ENCODE data around the gene SLC52A1. TPM values are rescaled to one million over a fixed set of nuclear protein-coding genes. Genes with fewer than 3 reads are reported as not detected.

The SLC52A1 gene
- total and polyA plus RNA-seq, 2 donors: 0.35 to 0.58 TPM

DNA sequence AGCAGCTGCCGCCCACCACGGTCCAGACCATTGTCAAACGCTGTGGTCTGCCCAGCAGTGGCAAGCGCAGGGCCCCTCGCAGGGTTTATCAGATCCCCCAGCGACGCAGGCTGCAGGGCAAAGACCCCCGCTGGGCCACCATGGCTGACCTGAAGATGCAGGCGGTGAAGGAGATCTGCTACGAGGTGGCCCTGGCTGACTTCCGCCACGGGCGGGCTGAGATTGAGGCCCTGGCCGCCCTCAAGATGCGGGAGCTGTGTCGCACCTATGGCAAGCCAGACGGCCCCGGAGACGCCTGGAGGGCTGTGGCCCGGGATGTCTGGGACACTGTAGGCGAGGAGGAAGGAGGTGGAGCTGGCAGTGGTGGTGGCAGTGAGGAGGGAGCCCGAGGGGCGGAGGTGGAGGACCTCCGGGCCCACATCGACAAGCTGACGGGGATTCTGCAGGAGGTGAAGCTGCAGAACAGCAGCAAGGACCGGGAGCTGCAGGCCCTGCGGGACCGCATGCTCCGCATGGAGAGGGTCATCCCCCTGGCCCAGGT, 13.0 kb downstream of the SLC52A1 start:
- no peaks in the 10 kb centered on the region for H3K36me3 ChIP-seq (ENCODE audit: insufficient read depth)
- H3K27ac ChIP-seq (ENCODE audit: low read depth): no peak overlapping the region
- no peak for DNase-seq (ENCODE audit: extremely low spot score)
- WGBS: 96% methylated on average over 30 of the region's 30 CpGs
- no peaks in the 10 kb centered on the region for H3K4me1 ChIP-seq (ENCODE audit: insufficient read depth)
- no peak overlapping the region for H3K4me3 ChIP-seq (ENCODE audit: low read depth, low read length)

- Histone ChIP-seq H3K36me3 (ENCODE audit: insufficient read depth) (no peaks in the 10 kb centered on the region), H3K4me3 (ENCODE audit: low read depth, low read length) (no peak overlapping the region), H3K27ac (ENCODE audit: low read depth) (no peak overlapping the region), H3K4me1 (ENCODE audit: insufficient read depth) (no peaks in the 10 kb centered on the region)
- 85% methylated on average over 20 of the region's 20 CpGs for WGBS
- DNase-seq (ENCODE audit: extremely low spot score): no peak
Measured at GRCh38 chr17:5020502-5021023, 14.7 kb downstream of the SLC52A1 start.

- no peaks in the 10 kb centered on the region for H3K36me3 ChIP-seq (ENCODE audit: insufficient read depth)
- 42% methylated on average over 1 of the region's 1 CpG for WGBS
- no peak overlapping the region for H3K4me3 ChIP-seq (ENCODE audit: low read depth, low read length)
- DNase-seq (ENCODE audit: extremely low spot score): no peak
- H3K27ac ChIP-seq (ENCODE audit: low read depth): no peak overlapping the region
- H3K4me1 ChIP-seq (ENCODE audit: insufficient read depth): no peaks in the 10 kb centered on the region
Measured at GRCh38 chr17:5019475-5019956, 15.7 kb downstream of the SLC52A1 start.

GRCh38 chr17:5014357-5014756, 20.9 kb downstream of the SLC52A1 start:
- H3K27ac ChIP-seq (ENCODE audit: low read depth): no peak overlapping the region
- H3K4me1 ChIP-seq (ENCODE audit: insufficient read depth): no peaks in the 10 kb centered on the region
- DNase-seq (ENCODE audit: extremely low spot score): no peak
- no peak overlapping the region for H3K4me3 ChIP-seq (ENCODE audit: low read depth, low read length)
- H3K36me3 ChIP-seq (ENCODE audit: insufficient read depth): peaks cover 2% of the 10 kb centered on the region
- 89% methylated on average over 4 of the region's 4 CpGs for WGBS

- Histone ChIP-seq H3K36me3 (ENCODE audit: insufficient read depth) (peaks cover 5% of the 10 kb centered on the region), H3K4me3 (ENCODE audit: low read depth, low read length) (no peak overlapping the region), H3K4me1 (ENCODE audit: insufficient read depth) (no peaks in the 10 kb centered on the region), H3K27ac (ENCODE audit: low read depth) (no peak overlapping the region)
- 82% methylated on average over 6 of the region's 6 CpGs for WGBS
- no peak for DNase-seq (ENCODE audit: extremely low spot score)
Measured at GRCh38 chr17:5011928-5012327, 23.3 kb downstream of the SLC52A1 start.

- no peak for DNase-seq (ENCODE audit: extremely low spot score)
- H3K36me3 ChIP-seq (ENCODE audit: insufficient read depth): peaks cover 2% of the 10 kb centered on the region
- WGBS: 96% methylated on average over 18 of the region's 18 CpGs
- no peak overlapping the region for H3K27ac ChIP-seq (ENCODE audit: low read depth)
- H3K4me1 ChIP-seq (ENCODE audit: insufficient read depth): peaks cover 5% of the 10 kb centered on the region
- H3K4me3 ChIP-seq (ENCODE audit: low read depth, low read length): no peak overlapping the region
Measured at GRCh38 chr17:5003214-5003867, 31.9 kb downstream of the SLC52A1 start.

- WGBS: 93% methylated on average over 20 of the region's 20 CpGs
- no peak for DNase-seq (ENCODE audit: extremely low spot score)
- H3K27ac ChIP-seq (ENCODE audit: low read depth): no peak overlapping the region
- no peak overlapping the region for H3K4me3 ChIP-seq (ENCODE audit: low read depth, low read length)
- peaks cover 5% of the 10 kb centered on the region for H3K4me1 ChIP-seq (ENCODE audit: insufficient read depth)
- peaks cover 1% of the 10 kb centered on the region for H3K36me3 ChIP-seq (ENCODE audit: insufficient read depth)
Measured at GRCh38 chr17:5002121-5002788, 33.0 kb downstream of the SLC52A1 start.

DNA sequence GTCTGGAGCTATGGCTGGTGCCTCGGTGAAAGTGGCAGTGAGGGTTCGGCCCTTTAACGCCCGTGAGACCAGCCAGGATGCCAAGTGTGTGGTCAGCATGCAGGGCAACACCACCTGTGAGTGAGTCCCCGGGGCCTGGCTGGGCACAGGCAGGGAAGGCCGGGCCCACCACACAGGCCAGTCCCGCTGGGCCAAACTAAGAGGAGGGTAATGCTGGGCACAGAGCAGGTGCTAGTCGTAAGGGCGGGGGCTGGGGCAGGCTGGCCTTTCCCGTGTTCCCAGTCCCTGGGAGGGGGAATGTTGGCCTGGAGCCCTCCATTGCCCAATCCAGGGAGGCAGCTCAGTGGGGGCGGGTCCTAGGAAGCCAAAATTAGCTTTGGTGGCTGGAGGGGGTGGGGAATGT, 35.0 kb downstream of the SLC52A1 start:
- Histone ChIP-seq H3K36me3 (ENCODE audit: insufficient read depth) (no peaks in the 10 kb centered on the region), H3K4me1 (ENCODE audit: insufficient read depth) (peaks cover 5% of the 10 kb centered on the region), H3K4me3 (ENCODE audit: low read depth, low read length) (no peak overlapping the region), H3K27ac (ENCODE audit: low read depth) (no peak overlapping the region)
- WGBS: 64% methylated on average over 11 of the region's 11 CpGs
- no peak for DNase-seq (ENCODE audit: extremely low spot score)

DNA sequence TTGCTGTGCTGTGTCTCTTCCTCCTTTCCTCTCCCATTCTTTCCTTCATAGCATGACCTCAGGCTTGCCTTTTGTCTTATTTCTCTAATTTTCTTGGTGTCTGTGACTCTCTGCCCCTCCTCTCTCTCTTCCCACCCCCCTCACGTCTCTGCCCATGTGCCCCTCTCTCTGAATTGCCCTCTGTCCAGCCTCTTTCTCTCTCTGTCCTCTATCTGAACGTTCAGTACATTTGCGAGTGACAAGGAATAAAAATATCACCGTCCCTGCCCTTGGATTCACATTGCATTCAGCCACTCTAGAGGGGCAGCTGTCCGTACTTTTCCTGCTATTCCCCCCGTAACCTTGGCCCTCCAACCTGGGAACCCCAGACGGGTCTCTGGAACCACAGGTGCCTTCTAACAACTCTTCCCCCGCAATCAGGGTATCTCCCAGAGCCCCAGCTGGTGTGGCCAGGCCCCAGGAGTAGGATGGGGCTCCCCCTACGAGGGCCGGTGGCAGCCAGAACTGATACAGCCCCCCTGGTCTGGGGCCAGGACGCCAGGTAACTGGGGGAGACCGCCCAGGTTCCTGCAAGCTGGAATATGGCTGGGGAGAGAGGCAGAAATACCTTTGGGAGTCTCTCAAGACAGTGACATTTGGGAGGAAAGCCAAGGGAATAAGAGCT, 35.7 kb downstream of the SLC52A1 start:
- no peaks in the 10 kb centered on the region for H3K36me3 ChIP-seq (ENCODE audit: insufficient read depth)
- 67% methylated on average over 12 of the region's 12 CpGs for WGBS
- no peak for DNase-seq (ENCODE audit: extremely low spot score)
- H3K4me1 ChIP-seq (ENCODE audit: insufficient read depth): peaks cover 5% of the 10 kb centered on the region
- H3K4me3 ChIP-seq (ENCODE audit: low read depth, low read length): no peak overlapping the region
- H3K27ac ChIP-seq (ENCODE audit: low read depth): no peak overlapping the region

DNA sequence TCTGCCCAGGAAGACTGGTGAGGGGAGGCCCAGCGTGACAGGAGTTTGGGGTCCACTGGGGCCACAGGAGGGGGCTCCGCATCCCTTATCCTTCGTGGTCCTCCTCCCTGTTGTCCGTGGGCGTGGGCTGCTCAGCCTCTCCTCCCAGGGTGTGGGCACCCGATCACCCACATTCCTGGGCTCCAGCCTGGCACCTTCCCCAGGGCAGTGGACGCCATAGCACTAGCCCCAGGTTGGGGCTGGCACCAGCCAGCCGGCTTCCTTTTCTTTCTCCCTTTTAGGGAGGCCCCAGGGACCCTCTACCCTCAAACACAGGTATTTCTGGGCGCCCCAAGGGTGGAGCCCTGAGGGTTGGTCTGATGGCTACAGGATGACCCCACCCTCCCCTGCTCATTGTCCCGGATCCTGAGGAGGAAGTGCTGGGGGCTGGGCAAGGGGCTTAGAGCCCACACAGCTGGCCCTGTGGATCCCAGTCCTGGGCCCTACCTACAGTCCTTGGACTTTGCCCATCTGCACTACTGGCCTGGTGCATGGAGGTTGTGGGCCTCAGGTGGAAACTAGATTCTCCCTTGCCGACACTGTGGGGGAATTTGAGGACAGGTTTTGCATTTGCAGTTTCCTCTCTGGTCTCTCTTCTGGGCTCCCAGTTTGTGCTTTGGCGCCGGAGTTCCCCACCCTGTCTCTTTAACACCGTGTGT, 36.3 kb downstream of the SLC52A1 start:
- peaks cover 5% of the 10 kb centered on the region for H3K4me1 ChIP-seq (ENCODE audit: insufficient read depth)
- peak overlapping the region; percentile 81 for H3K4me3 ChIP-seq (ENCODE audit: low read depth, low read length)
- no peak for DNase-seq (ENCODE audit: extremely low spot score)
- no peaks in the 10 kb centered on the region for H3K36me3 ChIP-seq (ENCODE audit: insufficient read depth)
- 17% methylated on average over 14 of the region's 14 CpGs for WGBS
- no peak overlapping the region for H3K27ac ChIP-seq (ENCODE audit: low read depth)

GRCh38 chr17:4998027-4998731, 37.0 kb downstream of the SLC52A1 start:
- Histone ChIP-seq H3K4me1 (ENCODE audit: insufficient read depth) (peaks cover 5% of the 10 kb centered on the region), H3K27ac (ENCODE audit: low read depth) (peak overlapping the region; percentile 16), H3K4me3 (ENCODE audit: low read depth, low read length) (peak overlapping the region; percentile 81), H3K36me3 (ENCODE audit: insufficient read depth) (no peaks in the 10 kb centered on the region)
- DNase-seq (ENCODE audit: extremely low spot score): no peak
- WGBS: under 1% methylated on average over 55 of the region's 55 CpGs

DNA sequence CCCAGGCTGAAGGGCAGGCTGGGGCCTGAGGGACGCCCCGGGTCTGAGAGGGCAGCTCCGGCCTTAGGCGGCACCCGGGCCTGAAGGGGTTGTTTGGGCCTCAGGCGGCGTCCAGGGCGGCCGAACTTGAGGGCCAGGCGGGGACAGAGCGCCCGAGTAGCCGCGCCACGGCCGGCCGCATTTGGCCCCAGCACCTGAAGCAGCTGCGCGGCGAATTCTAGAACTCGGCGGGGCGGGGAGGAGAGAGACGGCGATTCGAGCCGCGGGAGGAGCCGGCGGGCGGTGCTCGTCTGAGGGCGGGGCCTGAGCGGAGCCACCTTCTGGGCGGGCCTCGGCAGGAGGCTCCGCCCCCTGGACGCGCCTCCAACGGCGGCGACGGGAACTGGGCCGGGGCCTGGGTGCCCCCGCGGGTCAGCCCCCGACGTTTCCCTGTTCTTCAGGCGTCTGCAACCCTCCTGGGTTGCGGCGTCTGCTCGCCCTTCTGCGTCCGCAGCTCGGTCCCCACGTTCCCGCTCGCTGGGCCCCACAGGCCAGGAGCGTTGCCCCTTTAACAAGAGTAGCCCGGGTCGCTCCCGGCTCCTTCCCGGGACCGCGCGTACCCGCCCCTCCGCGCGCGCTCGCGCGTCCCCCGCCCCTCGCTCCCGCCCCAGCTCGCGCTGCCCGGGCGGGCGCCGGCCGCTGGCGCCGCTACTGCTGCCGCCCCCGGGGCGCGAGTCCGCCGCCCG, 37.8 kb downstream of the SLC52A1 start, which contains the start of the genes INCA1 and KIF1C:
INCA1 (minus strand) TSS at position 221 of the 725 bp plus-strand sequence. CDS start 3,085 bp downstream, outside the sequence.
KIF1C (plus strand) TSS at position 649 of the 725 bp plus-strand sequence. CDS start 2,297 bp downstream, outside the sequence.
- H3K4me3 ChIP-seq (ENCODE audit: low read depth, low read length): peak within 1 kb of the TSS; percentile 81
- peak within 1 kb of the TSS; percentile 90 for H3K27ac ChIP-seq (ENCODE audit: low read depth)
- DNase-seq (ENCODE audit: extremely low spot score): peak; percentile 84
- under 1% methylated on average over 93 of the region's 93 CpGs for WGBS
- H3K4me1 ChIP-seq (ENCODE audit: insufficient read depth): peaks cover 5% of the 10 kb centered on the region
- no peaks in the 10 kb centered on the region for H3K36me3 ChIP-seq (ENCODE audit: insufficient read depth)

Data from urinary bladder (tissue), 4 donors.